Measurements from ENCODE around the gene LILRB2.
"Not testable (repeated sequence)": the region's sequence is repeated elsewhere in the genome, so short reads cannot be mapped to it uniquely, and the experiment has no call there.

Gene LILRB2

DNA sequence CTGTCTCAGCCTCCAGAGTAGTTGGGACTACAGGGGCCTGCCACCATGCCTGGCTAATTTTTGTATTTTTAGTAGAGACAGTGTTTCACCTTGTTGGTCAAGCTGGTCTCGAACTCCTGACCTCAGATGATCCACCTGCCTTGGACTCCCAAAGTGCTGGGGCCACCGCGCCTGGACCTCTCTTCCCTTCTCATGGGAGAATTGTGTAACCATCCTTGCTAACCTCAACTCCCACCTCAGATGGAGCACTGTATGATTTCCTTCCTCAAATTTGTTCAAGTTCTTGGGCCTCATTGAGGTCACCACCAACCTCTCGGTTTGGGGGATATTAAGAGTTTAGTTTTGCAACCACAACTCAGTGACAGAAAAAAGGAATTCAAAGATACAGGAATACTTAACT is 21.3 kb upstream of the LILRB2 start:
- DNase-seq, result no peak

DNA sequence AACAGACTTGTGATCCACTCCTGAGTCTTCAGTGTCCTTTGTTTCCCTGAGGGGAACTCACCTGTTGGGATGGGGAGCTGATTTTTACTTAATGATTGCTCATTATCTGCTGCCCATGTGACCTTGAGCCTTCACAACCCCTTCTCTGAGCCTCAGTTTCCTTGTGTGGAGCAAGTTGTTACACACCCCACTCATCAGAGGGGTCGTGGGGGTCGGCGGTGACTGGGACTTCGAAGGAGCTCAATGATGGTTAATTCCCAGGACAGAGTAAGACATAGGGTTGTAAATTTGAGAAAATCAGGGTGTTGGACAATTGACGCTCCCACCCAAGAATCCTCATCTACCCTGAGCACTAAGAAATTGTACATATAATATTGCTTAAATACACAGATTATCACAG is 18.6 kb upstream of the LILRB2 start:
- no peak for DNase-seq

DNA sequence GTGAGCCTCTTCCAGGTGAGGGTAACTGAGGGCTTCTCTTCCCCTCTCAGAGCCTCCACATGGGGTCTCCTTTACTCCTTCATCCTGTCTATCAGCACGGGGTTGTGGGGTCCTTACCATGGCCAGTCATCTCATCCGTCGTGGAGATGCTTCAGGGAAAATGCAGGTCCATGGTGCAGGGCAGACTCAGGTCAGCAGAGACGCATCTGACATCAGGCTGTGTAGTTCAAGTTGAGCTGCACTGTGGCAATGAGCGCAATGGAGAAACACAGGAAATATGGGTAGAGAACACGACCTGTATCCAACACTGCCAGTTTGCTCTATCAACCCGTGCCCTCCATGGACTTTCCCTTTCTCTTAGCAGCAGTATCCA is 18.2 kb upstream of the LILRB2 start:
- DNase-seq, result no peak

DNA sequence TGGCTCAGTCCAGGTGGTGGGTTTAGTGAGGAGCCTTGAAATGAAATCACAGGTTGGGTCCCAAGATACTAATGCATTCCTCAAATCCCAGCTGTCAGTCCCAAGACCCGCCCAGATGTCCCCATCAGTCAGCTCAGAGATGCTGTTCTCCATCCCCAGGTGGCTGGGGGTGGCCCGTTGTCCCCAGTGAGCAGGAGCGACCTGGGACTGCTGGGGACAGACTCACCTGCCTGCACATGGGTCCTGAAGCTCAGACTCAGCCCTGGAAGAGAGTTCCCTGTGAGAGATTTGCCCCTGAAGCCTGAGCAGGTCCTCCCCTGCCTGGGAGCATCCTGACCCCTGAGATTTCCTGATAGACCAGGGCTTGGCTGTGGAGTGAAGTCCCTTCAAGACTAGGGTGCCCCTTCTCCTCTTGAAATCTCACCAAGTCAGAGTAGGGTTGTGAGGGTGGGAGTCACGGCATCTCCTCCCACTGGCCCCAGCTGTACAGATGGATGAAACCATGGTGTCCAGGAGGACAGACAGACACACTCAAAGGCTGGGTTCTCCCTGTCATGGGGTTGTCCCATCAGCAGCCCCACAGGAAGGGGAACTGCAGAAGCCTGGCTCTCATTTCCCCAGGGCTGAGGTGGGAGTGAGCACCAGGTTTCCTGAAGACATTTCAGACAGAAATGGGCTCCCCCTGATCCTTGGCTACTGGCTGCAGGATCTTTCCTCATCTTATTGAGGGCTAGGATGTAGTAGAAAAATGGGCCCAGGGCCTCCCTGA is 17.6 kb upstream of the LILRB2 start:
- DNase-seq, result no peak

DNA sequence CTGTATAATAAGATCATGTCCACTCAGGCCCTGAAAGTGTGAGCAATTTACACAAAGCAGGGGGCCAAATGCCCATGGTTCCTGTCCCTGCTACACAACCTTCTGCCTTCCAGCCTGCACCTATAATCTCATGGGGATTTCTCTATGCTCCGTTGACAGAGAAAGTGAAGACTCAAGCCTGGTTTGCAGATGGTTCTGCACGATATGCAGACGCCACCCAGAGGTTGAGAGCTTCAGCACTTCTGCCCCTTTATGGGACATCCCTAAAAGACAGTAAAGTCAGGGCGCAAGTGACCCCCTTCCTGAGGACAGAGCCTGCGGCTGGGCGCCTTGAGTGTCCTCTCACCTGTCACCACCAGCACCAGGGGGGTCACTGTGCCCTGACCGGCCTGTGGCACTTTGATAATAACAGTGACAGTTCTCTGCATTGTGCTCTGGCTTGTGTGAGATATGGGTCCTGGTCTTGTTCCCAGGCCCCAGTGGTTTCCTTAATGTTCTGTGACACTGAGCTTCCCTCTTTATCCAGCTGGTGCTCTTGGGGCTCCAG is 16.9 kb upstream of the LILRB2 start:
- DNase-seq, result no peak

DNA sequence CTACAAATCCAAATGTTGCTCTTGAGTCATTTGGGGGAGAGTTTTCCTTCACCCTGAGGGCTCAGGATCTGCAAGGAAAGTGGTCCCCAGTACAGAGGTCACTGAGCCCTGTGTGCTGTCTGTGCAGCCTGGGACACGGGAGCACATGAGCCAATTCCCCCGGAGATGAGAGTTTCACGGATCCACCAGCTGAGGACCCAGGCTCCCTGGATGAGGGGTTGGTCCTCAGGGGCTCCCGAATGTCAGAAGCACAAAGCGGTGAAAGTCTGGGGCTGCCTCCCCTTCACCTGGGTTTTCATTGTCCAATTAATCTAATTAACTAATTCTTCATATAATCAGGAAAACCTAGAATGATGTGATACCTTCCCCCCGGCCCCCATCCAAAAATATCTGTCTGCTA is 13.6 kb upstream of the LILRB2 start:
- no peak for DNase-seq

DNA sequence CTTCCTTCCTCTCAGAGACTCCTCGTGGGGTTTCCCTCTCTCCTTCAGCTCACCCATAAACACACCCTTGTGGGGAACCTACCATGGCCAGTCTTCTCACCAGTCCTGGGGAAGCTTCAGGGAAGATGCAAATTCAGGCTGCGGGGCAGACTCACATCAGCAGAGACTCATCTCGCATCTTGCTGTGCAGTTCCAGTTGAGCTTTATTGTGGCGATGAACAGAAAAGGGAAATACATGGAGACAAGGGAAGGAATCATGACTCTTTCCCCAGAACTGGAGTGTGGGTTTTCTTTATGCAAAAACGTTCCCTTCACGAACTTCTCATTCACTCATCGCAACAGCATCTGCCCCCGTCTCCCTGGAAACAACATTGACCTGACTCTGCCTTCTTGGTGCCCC is 8.2 kb upstream of the LILRB2 start:
- not testable (repeated sequence) for DNase-seq

DNA sequence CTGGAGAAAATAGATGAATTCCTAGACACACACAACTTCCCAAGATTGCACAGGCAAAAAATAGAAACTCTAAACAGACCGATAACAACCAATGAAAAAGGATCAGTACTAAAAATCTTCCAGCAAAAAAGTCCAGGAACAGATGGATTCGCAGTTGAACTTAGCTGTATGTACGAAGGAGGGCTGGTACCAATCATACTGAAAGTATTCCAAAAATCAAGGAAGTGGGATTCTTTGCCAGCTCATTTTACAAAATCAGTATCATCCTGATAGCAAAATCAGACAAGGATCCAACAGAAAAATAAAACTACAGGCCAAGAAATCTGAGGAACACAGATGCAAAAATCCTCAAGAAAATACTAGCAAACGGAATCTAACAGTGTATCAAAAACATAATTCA is 6.5 kb upstream of the LILRB2 start:
- DNase-seq, result no peak

DNA sequence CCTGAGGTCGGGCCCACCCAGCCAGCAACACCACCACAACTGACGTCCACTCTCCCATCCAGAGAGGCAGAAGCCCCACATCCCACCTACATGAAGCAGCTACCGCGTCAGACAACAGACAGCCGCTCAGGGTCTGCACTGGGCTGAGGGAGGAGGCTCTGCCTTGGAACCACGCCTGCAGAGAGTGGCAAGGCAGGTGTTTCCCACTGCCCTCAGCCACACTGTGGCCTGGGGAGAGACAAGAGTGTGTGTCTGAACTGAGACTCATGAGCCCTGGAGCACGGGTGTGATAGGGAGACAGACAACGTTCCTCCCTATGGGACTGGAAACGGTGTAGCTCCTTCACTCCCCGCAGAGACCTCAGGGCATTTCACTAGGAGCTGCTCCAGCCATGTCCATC is 5.4 kb upstream of the LILRB2 start:
- not testable (repeated sequence) for DNase-seq

DNA sequence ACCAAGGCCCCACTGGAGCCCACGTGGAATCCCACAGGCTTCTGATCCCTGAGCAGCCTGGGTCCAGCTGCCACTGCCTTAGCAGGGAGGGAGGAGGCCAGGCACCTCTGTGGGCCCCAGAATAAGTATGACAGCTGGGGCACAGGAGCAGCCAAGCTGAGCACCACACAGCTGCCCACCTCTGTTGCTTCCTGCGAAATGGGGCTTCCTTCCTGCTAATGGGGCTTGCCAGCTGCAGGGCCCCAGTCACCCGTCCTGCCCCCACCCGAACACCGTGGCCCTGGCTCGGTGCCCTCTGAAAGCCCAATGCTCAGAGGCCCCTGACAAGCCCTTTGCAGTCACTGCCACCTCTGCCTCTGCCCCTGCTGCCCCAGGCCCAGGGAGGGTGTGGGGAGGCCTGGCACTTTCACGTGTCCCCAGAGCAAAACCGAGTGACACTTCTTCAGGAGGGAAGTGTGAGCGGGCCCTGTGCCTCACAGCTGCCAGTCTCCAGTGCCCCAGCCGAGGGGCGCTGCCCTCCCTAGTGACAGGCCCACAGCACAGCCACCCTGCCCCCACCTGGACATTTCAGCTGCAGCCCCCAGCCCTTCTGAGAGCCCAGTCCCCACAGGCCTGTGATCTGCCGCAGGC is 4.6 kb upstream of the LILRB2 start:
- not testable (repeated sequence) for DNase-seq

DNA sequence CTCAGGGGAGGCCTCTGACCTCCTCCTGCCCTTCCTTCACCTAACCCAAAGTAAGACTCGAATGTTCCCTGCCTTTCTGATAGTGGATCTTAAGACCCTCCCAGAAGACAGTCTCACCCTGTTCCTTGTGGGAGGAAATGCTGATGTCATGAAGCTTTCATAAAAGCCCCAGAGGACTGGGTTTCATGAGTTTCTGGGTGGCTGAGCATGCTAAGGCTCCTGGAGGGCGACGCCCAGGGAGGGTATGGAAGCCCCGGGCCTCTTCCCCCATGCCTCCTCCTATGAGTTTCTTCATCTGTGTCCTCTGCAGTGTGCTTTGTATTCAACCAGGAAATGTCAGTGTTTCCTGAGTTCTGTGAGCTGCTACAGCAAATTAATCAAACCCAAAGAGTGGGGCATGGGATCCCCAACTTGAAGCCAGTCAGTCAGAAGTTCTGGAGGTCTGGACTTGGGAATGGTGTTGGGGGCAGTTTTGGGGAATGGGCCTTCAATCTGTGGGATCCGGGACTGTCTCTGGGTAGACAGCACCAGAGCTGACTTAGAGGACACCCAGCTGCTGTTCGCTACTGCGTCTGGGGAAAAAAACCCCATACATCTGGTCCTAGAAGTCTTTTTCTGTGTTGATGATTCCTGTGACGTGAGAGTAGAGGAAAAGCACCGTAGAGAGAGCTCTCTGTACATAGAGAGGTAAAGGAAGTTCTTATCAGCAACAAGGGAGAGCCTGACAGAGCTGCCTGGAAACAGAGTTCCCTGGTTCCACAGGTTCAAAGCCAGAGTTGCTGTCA is 2.0 kb upstream of the LILRB2 start:
- DNase-seq, result no peak

DNA sequence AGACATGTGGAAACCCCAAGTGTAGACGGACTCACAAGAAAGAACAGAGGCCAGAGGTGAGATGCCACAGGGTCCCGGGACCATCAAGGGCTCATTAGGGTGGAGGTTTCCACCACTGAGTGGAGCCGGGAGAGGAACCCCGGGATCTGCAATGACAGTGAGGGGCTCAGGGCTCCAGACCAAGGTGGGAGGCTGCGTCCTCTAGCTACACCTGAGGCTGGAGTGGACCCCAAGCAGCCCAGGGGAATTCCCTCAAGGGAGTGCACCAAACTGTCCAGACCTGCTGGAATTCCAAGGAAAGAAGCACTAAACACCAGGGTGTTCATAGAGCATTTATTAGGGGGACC is 792 bp upstream of the LILRB2 start:
- DNase-seq, result not testable (repeated sequence)

DNA sequence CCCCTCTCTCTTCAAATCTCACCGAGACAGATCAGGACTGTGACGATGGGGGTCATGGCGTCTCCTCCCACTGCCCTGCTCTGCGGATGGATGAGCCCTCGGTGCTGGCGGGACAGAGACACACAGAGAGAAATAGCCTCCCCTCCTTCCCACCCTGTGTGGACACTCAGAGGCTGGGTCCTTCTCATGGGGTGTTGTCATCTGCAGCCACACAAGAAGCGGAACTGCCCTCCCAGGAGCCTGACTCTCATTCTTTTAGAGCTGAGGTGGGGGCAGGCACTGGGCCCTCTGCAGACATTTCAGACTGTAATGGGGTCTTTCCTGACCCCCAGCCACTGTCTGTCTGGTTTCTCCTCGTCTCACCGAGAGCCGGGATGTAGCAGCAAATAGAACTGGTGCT is 469 bp downstream of the LILRB2 start:
- not testable (repeated sequence) for DNase-seq

DNA sequence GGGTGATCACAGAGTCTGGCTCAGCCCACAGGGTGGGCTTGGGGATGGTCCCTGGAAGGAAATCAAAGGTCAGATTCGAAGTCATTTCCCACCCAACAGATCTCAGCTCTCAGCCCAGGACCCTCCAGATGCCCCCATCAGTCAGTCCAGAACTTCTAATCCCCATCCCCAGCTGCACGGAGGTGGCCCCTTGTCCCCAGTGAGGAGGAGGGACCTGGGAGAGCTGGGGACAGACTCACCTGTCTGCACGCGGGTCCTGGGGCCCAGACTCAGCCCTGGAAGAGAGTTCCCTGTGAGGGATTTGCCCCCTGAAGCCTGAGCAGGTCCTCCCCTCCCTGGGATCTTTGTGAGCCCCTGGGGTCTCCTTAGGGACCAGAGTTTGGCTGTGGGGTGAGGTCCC is 885 bp downstream of the LILRB2 start:
- DNase-seq, result not testable (repeated sequence)

DNA sequence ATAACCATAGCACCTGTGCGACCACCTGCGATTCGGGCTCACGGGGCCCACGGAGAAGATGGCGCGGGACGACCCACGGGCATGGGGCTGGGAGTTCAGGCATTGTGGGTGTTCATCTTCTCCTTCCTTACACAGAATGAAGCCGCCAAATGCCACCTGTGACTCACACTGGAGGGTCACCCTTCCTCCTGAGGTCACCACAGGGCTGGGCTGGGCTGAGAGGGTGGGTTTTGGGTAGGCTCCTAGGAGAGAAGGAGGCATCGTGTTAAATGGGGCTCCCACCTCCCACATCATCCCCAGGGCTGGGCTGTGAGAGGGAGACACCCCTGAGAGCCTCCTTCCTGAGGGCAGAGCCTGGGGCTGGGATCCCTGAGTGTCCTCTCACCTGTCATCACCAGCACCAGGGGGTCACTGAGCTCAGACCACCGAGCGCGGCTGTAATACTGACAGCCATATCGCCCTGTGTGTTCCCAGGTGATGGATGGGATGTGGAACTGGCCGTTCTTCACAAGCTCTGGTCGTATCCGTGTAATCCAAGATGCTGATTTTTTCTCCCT is 1.4 kb downstream of the LILRB2 start:
- DNase-seq, result no peak

DNA sequence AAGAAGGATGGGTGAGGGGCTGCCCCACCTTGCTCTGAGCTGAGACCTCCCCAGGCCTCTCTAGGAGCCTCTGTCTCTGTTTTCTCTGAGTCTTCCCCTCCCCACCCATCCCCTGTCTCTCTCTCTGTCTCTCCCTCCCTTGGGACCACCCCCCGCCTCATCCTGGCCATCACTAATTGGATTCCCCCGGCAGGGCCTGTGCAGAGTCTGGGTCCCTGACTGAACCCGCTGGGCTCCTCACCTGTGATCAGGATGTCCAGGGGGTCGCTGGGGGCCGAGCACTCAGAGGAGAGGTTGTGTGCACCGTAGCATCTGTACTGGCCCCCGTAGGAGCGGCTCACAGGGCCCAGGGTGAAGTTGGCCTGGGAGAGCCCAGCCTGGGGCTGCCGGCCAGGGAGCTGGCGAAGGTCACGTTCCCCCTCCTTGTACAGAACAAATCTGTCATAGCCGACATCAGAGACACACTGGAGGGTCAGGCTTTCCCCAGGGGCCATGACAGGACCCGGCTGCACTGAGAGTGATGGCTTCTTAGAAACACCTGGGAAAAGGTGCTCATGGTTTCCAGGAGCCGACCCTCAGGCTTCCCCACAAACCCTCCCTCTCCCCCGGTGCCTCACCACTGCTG is 2.2 kb downstream of the LILRB2 start:
- not testable (repeated sequence) for DNase-seq

DNA sequence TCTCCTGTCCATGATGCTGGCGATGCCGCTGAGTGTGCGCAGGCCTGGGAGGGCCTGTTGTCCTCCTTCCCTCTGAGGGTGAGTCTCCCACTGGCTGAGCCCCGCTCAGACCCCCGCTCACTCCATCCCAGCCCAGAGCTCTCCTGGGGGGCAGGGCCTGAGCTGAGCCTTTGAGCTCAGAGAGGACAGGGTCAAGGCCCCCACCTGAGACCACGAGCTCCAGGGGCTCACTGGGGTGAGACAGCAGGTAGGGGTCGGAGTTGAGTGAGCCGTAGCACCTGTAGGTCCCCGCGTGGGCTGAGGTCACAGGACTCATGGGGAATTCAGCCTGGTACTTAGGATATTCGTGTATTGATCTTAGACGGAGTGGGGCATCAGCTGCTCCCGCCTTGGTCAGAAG is 2.9 kb downstream of the LILRB2 start:
- DNase-seq, result not testable (repeated sequence)

DNA sequence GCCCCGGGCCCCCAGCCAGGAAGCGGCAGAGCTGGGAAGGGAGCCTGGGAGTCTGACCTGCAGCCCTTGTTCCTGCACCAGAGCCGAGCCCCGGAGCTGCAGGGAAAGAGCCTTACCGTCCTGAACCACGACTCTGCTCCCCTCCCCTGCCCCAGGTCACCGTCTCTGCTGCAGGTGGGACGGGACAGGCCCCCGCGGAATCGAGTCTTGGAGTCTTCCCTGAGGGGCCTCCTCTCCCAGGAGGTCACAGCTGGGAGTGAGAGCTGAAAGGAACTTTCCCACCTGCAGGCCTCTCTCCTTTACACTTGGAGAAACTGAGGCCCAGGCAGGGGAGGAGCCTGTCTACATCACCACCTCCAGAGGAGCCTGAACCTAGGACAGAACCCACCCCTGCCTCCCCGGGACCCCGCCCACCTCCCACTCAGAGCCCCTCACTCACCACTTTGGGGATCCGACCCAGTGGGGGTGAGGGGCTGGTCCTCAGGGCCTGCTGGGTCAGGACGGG is 3.7 kb downstream of the LILRB2 start:
- not testable (repeated sequence) for DNase-seq

DNA sequence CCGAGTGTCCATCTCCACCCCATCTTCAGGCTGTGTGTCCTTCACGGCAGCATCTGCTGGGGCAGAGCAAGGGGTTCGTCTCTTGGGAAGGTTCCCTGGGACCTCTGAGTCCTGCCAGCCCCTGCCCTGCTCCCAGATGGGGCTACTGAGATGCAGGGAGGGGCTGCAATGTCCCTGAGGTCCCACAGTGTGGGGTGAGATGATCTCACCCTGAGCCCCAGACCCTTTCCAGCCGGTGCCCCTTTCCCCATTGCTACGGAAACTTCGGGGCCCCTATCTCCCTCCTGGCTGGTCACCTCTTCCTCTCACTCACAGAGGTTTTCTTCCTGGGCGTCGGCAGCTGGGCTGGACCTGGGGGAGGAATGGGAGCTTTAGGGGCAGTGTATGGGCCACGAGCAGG is 5.0 kb downstream of the LILRB2 start:
- no peak for DNase-seq

DNA sequence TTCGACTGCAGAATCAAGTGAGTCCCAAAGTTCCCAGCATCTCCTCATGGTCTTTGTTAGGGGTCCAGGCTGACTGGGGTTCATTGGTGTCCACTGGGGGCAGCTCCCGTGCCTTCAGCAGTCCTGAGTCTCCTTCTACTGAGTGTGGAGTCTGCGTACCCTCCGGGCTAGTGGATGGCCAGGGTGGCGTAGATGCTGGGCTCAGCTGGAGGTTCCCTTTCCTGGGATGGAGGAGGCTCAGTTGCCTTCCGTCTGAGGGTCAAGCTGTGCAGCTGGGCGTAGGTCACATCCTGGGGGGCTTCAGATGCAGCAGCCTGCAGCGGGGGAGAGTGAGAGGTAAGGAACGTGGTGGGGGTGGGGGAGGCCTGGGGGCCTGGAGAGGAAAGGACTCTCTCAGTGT is 6.4 kb downstream of the LILRB2 start:
- DNase-seq, result not testable (repeated sequence)

DNA sequence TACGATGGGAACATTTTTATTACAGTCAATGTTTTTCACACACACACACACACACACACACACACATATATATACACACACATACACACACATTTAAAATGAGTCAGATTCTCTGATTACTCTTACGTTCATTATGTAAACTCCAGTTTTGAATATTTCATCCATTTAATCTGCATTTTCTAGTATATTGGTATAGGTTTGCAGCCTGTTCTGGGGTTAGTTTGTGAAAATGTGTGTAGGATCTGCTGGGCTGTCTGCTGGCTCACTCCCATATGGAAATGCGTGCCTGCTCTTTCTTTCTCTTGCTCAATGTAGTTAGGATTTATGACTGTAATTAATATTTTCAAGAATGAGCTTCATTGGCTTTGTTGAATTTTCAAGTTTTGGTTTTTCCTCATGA is 7.1 kb downstream of the LILRB2 start:
- DNase-seq, result no peak

DNA sequence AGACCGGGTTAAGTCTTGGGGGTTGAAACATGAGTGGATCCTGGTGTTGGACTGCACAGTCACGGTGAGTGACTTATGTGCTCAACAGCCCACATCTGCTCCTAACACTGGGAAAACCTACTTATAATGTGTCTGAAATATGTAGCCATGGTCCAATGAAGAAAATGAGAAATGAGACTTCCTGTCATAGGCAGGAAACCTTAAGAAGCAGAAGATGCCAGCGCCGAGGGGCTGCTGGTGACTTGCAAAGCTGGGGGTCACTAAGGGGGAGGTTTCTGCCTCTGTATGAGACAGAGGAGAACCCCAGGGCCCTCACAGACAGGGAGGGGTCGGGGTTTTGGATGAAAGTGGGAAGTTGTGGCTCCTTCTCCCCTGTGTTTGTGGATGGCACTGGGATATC is 8.7 kb downstream of the LILRB2 start:
- DNase-seq, result not testable (repeated sequence)

DNA sequence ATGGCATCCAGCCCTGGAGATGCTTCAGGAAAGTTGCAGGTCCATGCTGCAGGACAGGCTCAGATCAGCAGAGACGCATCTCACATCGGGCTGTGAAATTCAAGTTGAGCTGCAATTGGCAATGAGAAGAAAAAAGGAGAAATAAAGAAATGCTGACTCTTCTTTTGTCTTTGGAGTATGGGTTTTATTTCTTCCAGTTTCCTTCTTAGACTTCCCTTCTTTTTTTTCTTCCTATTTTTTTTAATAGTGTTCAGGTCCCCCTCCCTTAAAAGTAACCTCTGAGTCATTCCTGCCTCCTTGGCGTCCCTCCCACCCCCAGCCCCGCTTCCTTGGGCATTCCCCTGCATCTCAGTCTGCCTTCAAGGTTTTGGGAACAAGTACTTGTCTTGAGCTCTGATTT is 9.3 kb downstream of the LILRB2 start:
- DNase-seq, result not testable (repeated sequence)
